GM12891 (cell line): ENCODE results near the gene TMEM185B.

Experiments used
- POLR2A ChIP-seq: IDR thresholded peaks from 2 replicates; pipeline ENCODE4 v1.6.1; 2011; ENCODE audit warnings: low read depth, low read length, control low read depth
- POLR2AphosphoS5 ChIP-seq: IDR thresholded peaks from 2 replicates; pipeline ENCODE4 v1.6.1; 2011; ENCODE audit warnings: low read depth, low read length, control low read depth
- TAF1 ChIP-seq: IDR thresholded peaks from 2 replicates; pipeline ENCODE4 v1.6.1; 2011; ENCODE audit warnings: low read depth, low read length, control low read depth

DNA sequence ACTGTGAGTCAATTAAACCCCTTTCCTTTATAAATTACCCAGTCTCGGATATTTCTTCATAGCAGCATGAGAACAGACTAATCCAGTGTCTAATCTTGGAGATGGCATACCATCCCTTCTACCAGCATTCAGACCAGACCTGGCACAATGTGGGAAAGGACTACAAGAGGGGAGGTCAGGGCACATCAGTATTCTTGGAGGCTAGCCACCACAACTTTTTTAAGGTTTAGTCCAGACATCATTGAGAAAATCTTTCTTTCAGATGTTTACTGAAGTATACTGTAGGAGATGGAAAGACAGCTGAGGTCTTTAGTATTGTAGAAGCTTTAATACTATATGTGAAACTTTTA is 33.4 kb upstream of the TMEM185B start:
- TF ChIP-seq POLR2A (no peak), POLR2AphosphoS5 (no peak), TAF1 (no peak)
